Mucosa of rectum (tissue), 2 donors: ENCODE data around the gene RGL1.

Experiments used
- H3K27ac ChIP-seq, 2 donors: one replicate each; pipeline ENCODE4 v1.7.0; 2013; ENCODE audit warnings: inconsistent platforms in 2 of 2, low read depth in 2 of 2, low read length in 2 of 2
- H3K27me3 ChIP-seq, 2 donors: one replicate each; pipeline ENCODE4 v1.7.0; 2013; ENCODE audit warnings: low read length in 2 of 2; ENCODE audit not compliant: control insufficient read depth in 2 of 2, insufficient read depth in 2 of 2
- H3K36me3 ChIP-seq, 2 donors: one replicate each; pipeline ENCODE4 v1.7.0; 2013; ENCODE audit warnings: low read length in 2 of 2; ENCODE audit not compliant: control insufficient read depth in 2 of 2, insufficient read depth in 2 of 2
- H3K4me1 ChIP-seq, 2 donors: one replicate each; pipeline ENCODE4 v1.7.0; 2013; ENCODE audit warnings: low read length in 2 of 2, mild to moderate bottlenecking in 1 of 2; ENCODE audit not compliant: control insufficient read depth in 2 of 2, insufficient read depth in 2 of 2
- H3K4me3 ChIP-seq, 2 donors: one replicate each; pipeline ENCODE4 v1.7.0; 2013; ENCODE audit warnings: low read length in 2 of 2
- H3K9ac ChIP-seq, 2 donors: one replicate each; pipeline ENCODE4 v1.7.0; 2013; ENCODE audit warnings: low read length in 2 of 2, low read depth in 1 of 2, mild to moderate bottlenecking in 1 of 2
- H3K9me3 ChIP-seq, 2 donors: one replicate each; pipeline ENCODE4 v1.7.0; 2013; ENCODE audit warnings: low read length in 2 of 2; ENCODE audit not compliant: control insufficient read depth in 2 of 2
- donor health status: healthy.
- donor health status: Normal muscosa, but diverticular disease.

The RGL1 gene

DNA sequence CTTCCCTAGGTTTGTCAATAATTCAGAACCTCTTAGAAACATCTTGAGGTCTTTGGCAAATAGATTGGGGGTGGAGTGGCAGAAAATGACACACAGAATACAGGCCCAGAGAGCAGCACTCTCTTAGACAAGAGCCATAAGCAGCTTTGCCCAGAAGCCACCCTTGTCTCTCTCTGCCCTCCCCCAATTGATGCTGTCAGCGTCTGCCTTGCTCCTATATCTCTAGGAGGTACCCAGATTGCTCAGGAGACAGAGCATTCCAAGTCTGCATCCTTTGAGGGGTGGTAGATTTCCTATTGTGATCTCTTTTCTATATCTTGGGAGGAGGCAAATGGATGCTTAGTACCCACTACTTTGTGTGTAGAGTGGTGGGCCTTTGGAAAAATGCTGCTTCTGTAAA lies 1.8 kb downstream of the RGL1 start:
- Histone ChIP-seq H3K27me3 (peaks cover 0 to 18% of the 10 kb centered on the region in 2 donors), H3K4me1 (peaks cover 0 to 9% of the 10 kb centered on the region in 2 donors), H3K36me3 (no peaks in the 10 kb centered on the region), H3K4me3 (peak overlapping the region; percentile 51 to 70), H3K9me3 (no peaks in the 10 kb centered on the region), H3K27ac (peak overlapping the region; percentile 48 to 50), H3K9ac (peak overlapping the region in 1 of 2 donors; percentile 57)

DNA sequence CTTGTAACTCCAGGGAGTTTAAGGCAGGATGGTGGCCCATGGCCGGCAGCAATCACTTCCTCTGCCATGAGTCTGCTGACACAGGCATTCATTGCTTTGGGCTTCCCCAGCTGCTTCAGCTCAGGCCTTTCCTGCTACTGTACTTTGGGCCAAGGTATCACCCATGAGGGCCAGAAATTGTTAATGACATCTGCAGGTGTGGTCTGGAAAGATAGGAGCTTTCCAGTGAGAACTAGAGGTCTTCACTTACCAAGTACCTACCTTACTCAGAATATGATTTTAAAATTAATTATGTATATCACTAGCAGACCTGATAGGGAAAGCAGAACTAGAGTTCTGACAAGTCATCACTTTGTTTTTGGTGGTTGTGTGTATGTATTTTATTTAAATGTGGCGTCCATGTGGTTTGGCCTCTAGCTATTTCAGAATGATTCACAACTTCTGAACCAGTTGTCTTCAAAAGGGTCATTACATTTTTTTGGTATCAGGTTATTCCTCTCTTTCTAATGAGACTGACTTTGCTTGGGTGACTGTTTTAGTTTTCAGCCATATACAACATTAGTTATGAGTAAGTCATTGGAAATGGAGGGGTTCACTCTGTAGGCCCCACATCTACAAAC lies 2.7 kb downstream of the RGL1 start:
- peaks cover 0 to 18% of the 10 kb centered on the region in 2 donors for H3K27me3 ChIP-seq
- no peak overlapping the region for H3K9ac ChIP-seq
- peaks cover 0 to 10% of the 10 kb centered on the region in 2 donors for H3K4me1 ChIP-seq
- H3K9me3 ChIP-seq, result no peaks in the 10 kb centered on the region
- peak overlapping the region in 1 of 2 donors; percentile 48 for H3K27ac ChIP-seq
- no peaks in the 10 kb centered on the region for H3K36me3 ChIP-seq
- H3K4me3 ChIP-seq, result peak overlapping the region; percentile 37 to 51

DNA sequence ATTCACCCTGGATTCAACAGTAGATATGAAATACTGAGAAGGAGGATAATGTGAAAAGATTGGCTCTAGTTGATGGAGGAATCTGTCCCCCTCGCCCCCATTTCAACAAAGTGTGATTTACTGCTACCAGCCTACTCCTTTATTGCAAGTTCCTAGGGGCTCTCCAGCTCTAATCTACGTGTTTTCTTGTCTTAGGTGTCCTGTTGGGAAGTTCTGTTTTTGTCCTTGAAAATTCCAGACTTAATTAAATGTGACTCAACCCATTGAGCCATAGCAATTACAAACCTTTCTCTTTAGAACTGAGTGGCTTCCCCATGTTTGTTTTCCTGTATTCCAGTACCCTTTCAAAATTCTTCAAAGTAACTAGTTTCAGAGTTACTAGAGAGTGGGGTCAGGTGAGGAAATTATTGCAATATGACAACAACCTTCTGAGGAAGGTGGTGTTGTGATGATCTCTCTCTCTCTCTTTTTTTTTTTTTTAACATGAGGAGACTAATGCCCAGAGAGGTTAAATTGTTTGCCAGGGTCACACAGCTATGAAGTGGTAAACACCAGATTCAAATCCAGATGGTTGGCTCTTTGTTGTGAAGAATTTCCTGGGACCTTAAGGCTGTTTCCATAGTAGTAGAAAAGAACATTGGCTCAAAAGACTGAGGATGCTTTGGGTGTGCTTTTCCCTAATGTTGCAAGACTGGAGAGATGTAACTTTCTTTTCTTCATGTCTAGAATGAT lies 3.5 kb downstream of the RGL1 start:
- Histone ChIP-seq H3K4me3 (no peak overlapping the region), H3K9me3 (no peaks in the 10 kb centered on the region), H3K27ac (no peak overlapping the region), H3K36me3 (no peaks in the 10 kb centered on the region), H3K4me1 (peaks cover 0 to 15% of the 10 kb centered on the region in 2 donors), H3K27me3 (peaks cover 0 to 18% of the 10 kb centered on the region in 2 donors), H3K9ac (no peak overlapping the region)

DNA sequence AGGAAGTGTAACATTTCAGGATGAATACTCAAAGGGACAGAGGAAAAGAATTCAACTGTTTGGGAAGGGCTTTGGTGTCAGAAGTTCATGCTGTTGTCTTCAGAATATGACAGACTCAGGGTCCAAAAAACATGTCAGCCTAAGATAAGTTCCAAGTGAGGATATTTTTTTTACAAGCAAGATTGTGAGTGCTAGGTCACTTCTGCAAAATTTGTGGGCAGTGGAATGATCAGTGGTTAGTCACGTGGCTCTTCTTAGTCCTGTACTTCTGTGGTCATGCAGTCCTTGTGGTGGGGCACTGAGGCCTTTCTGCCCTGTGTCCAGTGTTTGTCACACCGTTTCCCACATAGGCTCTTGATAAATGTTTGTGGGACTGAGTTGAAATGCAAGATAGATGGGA lies 5.2 kb downstream of the RGL1 start:
- H3K9me3 ChIP-seq, result no peaks in the 10 kb centered on the region
- H3K4me3 ChIP-seq, result peak overlapping the region in 1 of 2 donors; percentile 2
- no peak overlapping the region for H3K9ac ChIP-seq
- peaks cover 0 to 13% of the 10 kb centered on the region in 2 donors for H3K4me1 ChIP-seq
- no peaks in the 10 kb centered on the region for H3K36me3 ChIP-seq
- peaks cover 0 to 11% of the 10 kb centered on the region in 2 donors for H3K27me3 ChIP-seq
- H3K27ac ChIP-seq, result no peak overlapping the region

DNA sequence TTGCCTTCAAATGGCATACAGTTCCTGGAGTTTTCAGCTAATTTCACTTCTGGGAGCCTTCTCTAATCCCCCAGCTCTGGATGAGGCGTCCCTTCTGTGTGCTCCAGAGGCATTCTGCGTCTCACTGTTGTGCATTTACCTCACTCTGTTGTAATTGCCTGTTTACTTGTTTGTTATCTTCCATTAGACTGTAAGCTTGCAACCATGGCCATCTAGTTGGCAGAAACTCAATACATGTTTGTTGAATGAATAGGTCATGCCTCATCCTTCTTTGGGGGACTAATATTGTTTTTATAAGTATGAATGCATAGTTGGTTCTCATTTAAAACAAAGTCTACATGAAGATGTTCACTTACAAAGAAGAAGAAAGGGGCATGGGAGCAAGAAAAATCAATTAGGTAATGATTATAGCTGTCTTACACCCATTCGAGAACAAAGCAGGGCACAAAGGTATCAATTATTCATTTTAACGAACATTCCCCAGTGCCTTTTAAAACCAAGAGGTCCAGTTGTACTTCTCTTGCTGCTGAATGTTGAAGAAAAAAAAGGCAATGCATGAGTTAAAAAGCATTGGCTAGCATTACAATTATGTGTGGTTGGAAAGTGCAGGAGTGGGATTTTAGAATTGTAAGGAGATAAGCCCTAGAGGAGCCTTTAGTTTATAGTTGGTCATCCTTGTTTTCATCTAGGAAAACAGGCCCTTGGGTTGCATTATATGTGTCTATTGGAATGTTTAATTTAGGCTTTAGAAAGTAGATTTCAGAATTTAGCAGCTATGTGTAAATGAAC lies 6.0 kb downstream of the RGL1 start:
- H3K9me3 ChIP-seq, result no peaks in the 10 kb centered on the region
- no peak overlapping the region for H3K4me3 ChIP-seq
- H3K36me3 ChIP-seq, result no peaks in the 10 kb centered on the region
- peaks cover 0 to 9% of the 10 kb centered on the region in 2 donors for H3K27me3 ChIP-seq
- H3K9ac ChIP-seq, result no peak overlapping the region
- no peak overlapping the region for H3K27ac ChIP-seq
- H3K4me1 ChIP-seq, result peaks cover 0 to 11% of the 10 kb centered on the region in 2 donors

DNA sequence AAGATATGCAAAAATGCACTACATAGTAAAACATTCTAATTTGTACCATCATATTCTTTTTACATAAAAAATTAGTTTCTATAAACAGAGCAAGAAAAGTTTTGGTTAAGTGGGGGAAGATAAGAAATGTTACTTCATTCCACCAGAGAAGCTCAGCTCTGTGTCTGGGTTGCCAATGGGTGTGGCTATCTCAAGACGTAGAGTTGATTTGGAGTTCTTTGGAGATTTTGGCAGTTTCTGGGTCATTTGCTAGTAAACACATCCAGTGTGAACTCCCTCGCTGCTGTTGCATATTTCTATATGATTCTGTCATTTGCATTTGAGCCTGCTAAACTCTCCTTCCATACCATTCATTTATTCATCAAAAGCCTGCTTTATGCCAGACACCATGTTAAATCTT lies 7.2 kb downstream of the RGL1 start:
- Histone ChIP-seq H3K4me1 (peaks cover 0 to 6% of the 10 kb centered on the region in 2 donors), H3K27me3 (no peaks in the 10 kb centered on the region), H3K9me3 (no peaks in the 10 kb centered on the region), H3K9ac (no peak overlapping the region), H3K36me3 (no peaks in the 10 kb centered on the region), H3K4me3 (no peak overlapping the region), H3K27ac (no peak overlapping the region)

DNA sequence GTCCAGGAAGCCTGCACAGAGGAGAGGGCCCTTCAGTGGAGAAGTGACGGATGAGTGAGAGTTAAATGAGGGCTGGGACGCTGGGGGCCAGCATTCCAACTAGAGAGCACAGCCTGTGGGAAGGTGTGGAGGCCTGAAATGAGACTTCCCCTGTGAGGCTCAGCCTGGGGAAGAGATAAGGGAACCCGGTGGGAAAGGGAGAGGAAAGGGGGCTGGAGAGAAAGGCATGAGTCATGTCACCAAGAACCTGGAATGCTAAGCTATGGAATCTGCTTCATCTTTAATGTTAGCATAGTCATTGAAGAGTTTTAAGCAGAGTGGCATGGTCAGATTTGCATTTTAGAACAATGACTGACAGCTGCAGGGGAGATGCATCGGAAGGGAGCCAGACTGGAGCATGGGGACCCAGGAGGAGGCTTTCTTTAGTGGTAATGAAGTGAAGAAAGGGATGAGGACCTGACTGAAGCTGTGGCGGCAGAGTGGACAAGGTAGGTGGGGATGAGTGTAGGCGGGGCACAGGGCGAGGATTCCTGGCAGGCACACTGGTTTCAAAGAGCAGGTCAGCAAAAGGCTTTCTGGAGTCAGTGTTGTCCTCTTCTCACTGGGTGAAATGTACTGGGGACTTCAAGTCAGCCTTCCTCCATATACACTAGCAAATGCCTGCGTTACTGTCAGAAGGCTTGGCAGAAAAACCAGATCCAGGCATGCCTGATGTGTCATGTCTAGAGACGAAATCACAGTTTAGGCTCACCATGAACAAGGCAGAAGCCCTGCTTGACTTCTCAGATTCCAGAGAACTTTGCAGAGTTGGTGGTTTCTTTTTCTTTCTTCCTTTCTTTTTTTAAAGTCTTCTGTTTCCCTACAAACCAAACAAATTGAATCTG lies 8.0 kb downstream of the RGL1 start:
- peaks cover 0 to 6% of the 10 kb centered on the region in 2 donors for H3K4me1 ChIP-seq

DNA sequence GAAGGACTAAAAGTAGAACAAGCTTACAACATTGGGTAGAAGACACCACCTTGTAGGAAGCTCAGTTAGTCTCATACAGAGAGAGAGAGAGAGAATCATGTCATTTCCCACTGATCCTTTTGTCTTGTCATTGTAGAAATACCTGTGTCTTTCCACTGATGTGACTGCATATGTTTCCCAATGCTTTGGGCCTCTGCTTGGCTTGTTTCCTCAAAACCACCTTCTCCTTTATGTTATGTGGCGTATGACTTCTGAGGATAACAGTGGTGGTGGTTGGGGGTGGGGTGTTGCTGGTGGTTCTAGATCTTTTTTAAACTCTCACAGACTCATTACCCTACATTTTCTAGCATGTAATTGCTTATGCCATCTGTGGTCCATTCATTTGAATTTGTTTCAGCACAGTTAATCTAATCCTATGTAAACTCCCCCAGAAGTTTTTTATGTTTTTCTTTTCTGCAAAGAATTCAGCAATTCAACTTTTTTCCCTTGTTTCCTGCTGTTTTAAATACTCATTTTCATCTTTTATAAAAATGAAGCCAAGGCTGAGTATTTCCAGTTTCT lies 9.3 kb downstream of the RGL1 start:
- Histone ChIP-seq H3K4me1 (peaks cover 0 to 6% of the 10 kb centered on the region in 2 donors), H3K27ac (no peak overlapping the region), H3K4me3 (no peak overlapping the region), H3K27me3 (no peaks in the 10 kb centered on the region), H3K9ac (no peak overlapping the region), H3K36me3 (no peaks in the 10 kb centered on the region), H3K9me3 (no peaks in the 10 kb centered on the region)

More for the DNA sequence above, 8.0 kb downstream of the RGL1 start:
- Histone ChIP-seq H3K9me3 (no peaks in the 10 kb centered on the region), H3K9ac (no peak overlapping the region), H3K27me3 (no peaks in the 10 kb centered on the region), H3K36me3 (no peaks in the 10 kb centered on the region), H3K27ac (no peak overlapping the region), H3K4me3 (no peak overlapping the region)

DNA sequence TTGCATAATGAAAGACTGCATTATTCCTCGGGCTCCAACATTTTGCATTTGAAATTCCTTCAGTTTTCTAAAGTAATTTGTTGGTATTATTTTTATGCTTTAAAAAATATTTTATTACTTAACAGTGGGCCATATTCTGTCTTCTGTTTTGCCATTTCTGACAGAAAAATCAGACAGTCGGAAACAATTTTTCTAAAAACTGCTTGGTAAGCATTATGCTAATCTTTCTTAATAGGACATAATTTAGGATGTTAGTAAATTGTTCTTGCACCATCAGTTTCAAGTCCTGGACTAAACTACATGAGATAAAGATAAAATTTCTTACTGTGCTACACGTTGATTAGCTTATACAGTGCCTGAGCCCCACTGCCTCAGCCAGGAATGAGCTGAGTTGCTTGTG lies 11.2 kb downstream of the RGL1 start:
- peaks cover 0 to 6% of the 10 kb centered on the region in 2 donors for H3K4me1 ChIP-seq
- no peak overlapping the region for H3K4me3 ChIP-seq
- no peak overlapping the region for H3K27ac ChIP-seq
- no peaks in the 10 kb centered on the region for H3K27me3 ChIP-seq
- H3K9me3 ChIP-seq, result no peaks in the 10 kb centered on the region
- H3K9ac ChIP-seq, result no peak overlapping the region
- no peaks in the 10 kb centered on the region for H3K36me3 ChIP-seq
